IMR-90 (cell line): Measurements from ENCODE around the gene PPP1R2. TPM values are rescaled to one million over a fixed set of nuclear protein-coding genes. Genes with fewer than 3 reads are reported as not detected.

Experiments
- ATAC-seq: fragments of 200-7000 bp; cut with Tn5 transposase; 2 replicates; pipeline ENCODE4 v1.9.1; 2020; ENCODE audit warnings: low read depth, mild to moderate bottlenecking, moderate library complexity
- BruUV-seq: library from RNA; stranded (reverse); fragments of 400-500 nt; replicated peaks from 2 replicates; lab custom pipeline; 2021; lab: Mats Ljungman, UMichigan
- CTCF ChIA-PET: fragments of 300-600 bp; formaldehyde crosslinking; extraction: SDS; loops from one replicate; lab custom pipeline; 2021; ENCODE audit warnings: antibody characterized with exemption; lab: Yijun Ruan, JAX
- POLR2A ChIA-PET: fragments of 300-600 bp; sonication (Branson Sonifier 250); formaldehyde crosslinking; loops from one replicate; lab custom pipeline; 2022; ENCODE audit warnings: antibody characterized with exemption; ENCODE audit not compliant: unreplicated experiment; lab: Charles Lee
- DNase-seq: peaks from one replicate; pipeline ENCODE4 v3.0.0; 2013
- H2AFZ ChIP-seq: replicated peaks from 2 replicates; pipeline ENCODE3; 2013; ENCODE audit warnings: low read length, mild to moderate bottlenecking; ENCODE audit not compliant: poor library complexity
- H2AK5ac ChIP-seq: 2 replicates; pipeline ENCODE4 v1.6.1; 2013; ENCODE audit warnings: low read depth, low read length, inconsistent platforms
- H2AK9ac ChIP-seq: replicated peaks from 2 replicates; pipeline ENCODE3; 2013; ENCODE audit warnings: mild to moderate bottlenecking, low read depth, low read length, moderate library complexity; ENCODE audit not compliant: poor library complexity
- H2BK120ac ChIP-seq: 2 replicates; pipeline ENCODE4 v1.6.1; 2013; ENCODE audit warnings: low read depth, low read length, inconsistent platforms
- H2BK15ac ChIP-seq: 3 replicates; pipeline ENCODE4 v1.6.1; 2013; ENCODE audit warnings: low read depth, low read length, inconsistent platforms
- H2BK20ac ChIP-seq: 2 replicates; pipeline ENCODE4 v1.6.1; 2013; ENCODE audit warnings: low read depth, mild to moderate bottlenecking, inconsistent platforms, low read length, moderate library complexity
- H2BK5ac ChIP-seq: 2 replicates; pipeline ENCODE4 v1.6.1; 2013; ENCODE audit warnings: mild to moderate bottlenecking, low read depth, low read length, inconsistent platforms; ENCODE audit not compliant: poor library complexity, severe bottlenecking
- H3K14ac ChIP-seq: replicated peaks from 2 replicates; pipeline ENCODE4 v1.6.1; 2013; ENCODE audit warnings: low read depth, low read length, inconsistent platforms
- H3K18ac ChIP-seq: 2 replicates; pipeline ENCODE4 v1.6.1; 2013; ENCODE audit warnings: low read depth, low read length, control low read depth
- H3K23ac ChIP-seq: 2 replicates; pipeline ENCODE4 v1.6.1; 2013; ENCODE audit warnings: low read depth, low read length, inconsistent platforms
- H3K27ac ChIP-seq: 2 replicates; pipeline ENCODE4 v1.5.1; 2013; ENCODE audit warnings: mild to moderate bottlenecking, control low read depth, low read length; ENCODE audit not compliant: insufficient read depth
- H3K27me3 ChIP-seq: 2 replicates; pipeline ENCODE4 v1.6.1; 2013; ENCODE audit warnings: low read length; ENCODE audit not compliant: control insufficient read depth, insufficient read depth
- H3K36me3 ChIP-seq: 2 replicates; pipeline ENCODE4 v1.6.1; 2013; ENCODE audit warnings: low read length, mixed read lengths; ENCODE audit not compliant: control insufficient read depth, insufficient read depth
- H3K4ac ChIP-seq: 2 replicates; pipeline ENCODE4 v1.6.1; 2013; ENCODE audit warnings: low read depth, low read length, inconsistent platforms
- H3K4me1 ChIP-seq: 2 replicates; pipeline ENCODE4 v1.6.1; 2013; ENCODE audit warnings: low read length, mixed read lengths; ENCODE audit not compliant: control insufficient read depth, insufficient read depth
- H3K4me2 ChIP-seq: 2 replicates; pipeline ENCODE4 v1.6.1; 2013; ENCODE audit warnings: low read depth, mild to moderate bottlenecking, control low read depth, low read length, moderate library complexity
- H3K4me3 ChIP-seq: 2 replicates; pipeline ENCODE4 v1.5.1; 2013; ENCODE audit warnings: low read depth, mild to moderate bottlenecking, control low read depth, low read length, moderate library complexity; ENCODE audit not compliant: insufficient read depth
- H3K56ac ChIP-seq: 2 replicates; pipeline ENCODE4 v1.6.1; 2013; ENCODE audit warnings: low read length, inconsistent platforms; ENCODE audit not compliant: insufficient read depth; ENCODE audit errors: extremely low read depth
- H3K79me1 ChIP-seq, 2 experiments: 2 replicates each; pipeline ENCODE4 v1.6.1; 2013; ENCODE audit warnings: low read length in 2 of 2, inconsistent platforms in 1 of 2, low read depth in 1 of 2
- H3K9ac ChIP-seq: 2 replicates; pipeline ENCODE4 v1.6.1; 2013; ENCODE audit warnings: low read depth, low read length, control low read depth
- H3K9me1 ChIP-seq: 2 replicates; pipeline ENCODE4 v1.6.1; 2013; ENCODE audit warnings: low read length, inconsistent platforms; ENCODE audit not compliant: insufficient read depth
- H3K9me3 ChIP-seq: 2 replicates; pipeline ENCODE4 v1.6.1; 2013; ENCODE audit warnings: low read length; ENCODE audit not compliant: control insufficient read depth, insufficient read depth
- H4K20me1 ChIP-seq: 2 replicates; pipeline ENCODE4 v1.6.1; 2013; ENCODE audit warnings: low read length, inconsistent platforms; ENCODE audit not compliant: insufficient read depth
- H4K5ac ChIP-seq: 2 replicates; pipeline ENCODE4 v1.6.1; 2013; ENCODE audit warnings: mild to moderate bottlenecking, low read depth, low read length, control low read depth
- H4K8ac ChIP-seq, 2 experiments: 2 replicates each; pipeline ENCODE4 v1.6.1; 2013; ENCODE audit warnings: low read depth in 2 of 2, low read length in 2 of 2, control low read depth in 1 of 2, inconsistent platforms in 1 of 2
- H4K91ac ChIP-seq: 2 replicates; pipeline ENCODE4 v1.6.1; 2013; ENCODE audit warnings: low read depth, low read length, inconsistent platforms; ENCODE audit not compliant: insufficient read depth
- CHD1 ChIP-seq: IDR thresholded peaks from 2 replicates; pipeline ENCODE4 v1.6.1; 2012; ENCODE audit warnings: low read depth, low read length, improper control_type of control experiment
- MAFK ChIP-seq: IDR thresholded peaks from 2 replicates; pipeline ENCODE4 v1.6.1; 2012; ENCODE audit warnings: low read depth, low read length, improper control_type of control experiment
- MAZ ChIP-seq: IDR thresholded peaks from 2 replicates; pipeline ENCODE4 v1.6.1; 2012; ENCODE audit warnings: low read depth, mild to moderate bottlenecking, low read length, improper control_type of control experiment, moderate library complexity, borderline replicate concordance
- MXI1 ChIP-seq: IDR thresholded peaks from 2 replicates; pipeline ENCODE4 v1.6.1; 2012; ENCODE audit warnings: low read depth, mild to moderate bottlenecking, low read length, moderate library complexity, borderline replicate concordance
- POLR2A ChIP-seq: IDR thresholded peaks from 2 replicates; pipeline ENCODE4 v1.6.1; 2012; ENCODE audit warnings: mild to moderate bottlenecking, low read depth, low read length
- RAD21 ChIP-seq: IDR thresholded peaks from 2 replicates; pipeline ENCODE4 v1.6.1; 2012; ENCODE audit warnings: low read length, improper control_type of control experiment
- RCOR1 ChIP-seq: IDR thresholded peaks from 2 replicates; pipeline ENCODE4 v1.6.1; 2012; ENCODE audit warnings: mild to moderate bottlenecking, low read length, improper control_type of control experiment; ENCODE audit not compliant: insufficient replicate concordance
- RFX5 ChIP-seq: IDR thresholded peaks from 2 replicates; pipeline ENCODE4 v1.8.0; 2012; ENCODE audit warnings: low read depth, mild to moderate bottlenecking, low read length, moderate library complexity
- USF2 ChIP-seq: fragments of 150-350 bp; IDR thresholded peaks from 2 replicates; pipeline ENCODE4 v1.6.1; 2017; ENCODE audit warnings: mild to moderate bottlenecking, antibody characterized with exemption, low read length, low read depth
- WGBS, 2 experiments: methylation state at CpG; one replicate each; pipeline versions ENCODE4 v1.1.5 to v1.1.7; 2013; ENCODE audit warnings: missing lambda C conversion rate in 2 of 2; ENCODE audit not compliant: insufficient read length in 1 of 2; ENCODE audit errors: extremely low coverage in 2 of 2; 5-methylcytosine and 5-hydroxymethylcytosine counted together
- dilution Hi-C: fragments of 300-500 bp; cut with HindIII; formaldehyde crosslinking; loops from one replicate; pipeline ENCODE4 v1.14.3; 2018; ENCODE audit warnings: low sequenced_read_pairs; ENCODE audit not compliant: unreplicated experiment
- in situ Hi-C: fragments of 300-500 bp; cut with MboI; formaldehyde crosslinking; loops from 3 replicates; pipeline ENCODE4 v1.14.3; 2019; ENCODE audit warnings: low sequenced_read_pairs, inconsistent platforms, mixed read lengths
- intact Hi-C: fragments of 100-400 bp; cut with micrococcal nuclease; formaldehyde crosslinking; loops from 2 replicates; pipeline ENCODE4 v1.10.0; 2022
- polyA plus RNA-seq, 3 experiments: library from polyadenylated mRNA; depleted of rRNA; stranded (reverse); fragments of >200 nt; gene quantifications; 2 replicates each; pipeline ENCODE4 v1.2.3, GENCODE V29; 2012; ENCODE audit warnings: low replicate concordance in 1 of 3
- total RNA-seq: library from RNA; depleted of rRNA; stranded (reverse); fragments of >200 nt; gene quantifications from 2 replicates; pipeline ENCODE4 v1.2.3, GENCODE V29; 2012

The PPP1R2 gene
- total and polyA plus RNA-seq, 2 of the 4 experiments (the other 2 are of a cell fraction): 9.2 to 36.0 TPM

GRCh38 chr3:195587406-195587805 lies 44.3 kb upstream of the PPP1R2 start:
- no CpG with 5 or more reads among the region's 4 CpGs for WGBS, 2 experiments
- H3K27ac ChIP-seq: no peak overlapping the region
- no peaks in the 10 kb centered on the region for H3K9me1 ChIP-seq
- no peak overlapping the region for H3K18ac ChIP-seq
- ChIA-PET CTCF (no interaction called here), POLR2A (no interaction called here)
- no peak overlapping the region for H4K5ac ChIP-seq
- dilution Hi-C loops: no loop called here
- no peak overlapping the region for H3K9ac ChIP-seq
- no peak for ATAC-seq
- no peak overlapping the region for H2BK20ac ChIP-seq
- DNase-seq: no peak
- H3K56ac ChIP-seq: no peak overlapping the region
- H4K91ac ChIP-seq: no peak overlapping the region
- H3K14ac ChIP-seq: no peak overlapping the region
- H3K23ac ChIP-seq: no peak overlapping the region
- H3K79me1 ChIP-seq: no peaks in the 10 kb centered on the region
- H4K8ac ChIP-seq: no peak overlapping the region
- H3K9me3 ChIP-seq: peaks cover 6% of the 10 kb centered on the region
- no peaks in the 10 kb centered on the region for H4K20me1 ChIP-seq
- no TSS peak for BruUV-seq
- intact Hi-C loops: no loop called here
- H2AK5ac ChIP-seq: no peak overlapping the region
- H3K36me3 ChIP-seq: no peaks in the 10 kb centered on the region
- no peak overlapping the region for H2BK15ac ChIP-seq
- in situ Hi-C loops: no loop called here
- H2AFZ ChIP-seq: peak overlapping the region; percentile 48
- no peak overlapping the region for H2AK9ac ChIP-seq
- H2BK5ac ChIP-seq: no peak overlapping the region
- peaks cover 17% of the 10 kb centered on the region for H3K27me3 ChIP-seq
- no peak overlapping the region for H3K4ac ChIP-seq
- TF ChIP-seq RCOR1 (no peak), USF2 (no peak), MAFK (no peak), RAD21 (no peak), MAZ (no peak), CHD1 (no peak), POLR2A (no peak), MXI1 (no peak), RFX5 (no peak)
- H3K4me1 ChIP-seq: peaks cover 5% of the 10 kb centered on the region
- H2BK120ac ChIP-seq: no peak overlapping the region
- H3K4me3 ChIP-seq: no peak overlapping the region
- no peak overlapping the region for H3K4me2 ChIP-seq
